NCI-H526 treated with DMSO at 0.1 percent for 48 hours (cell line): ENCODE results near the gene SSH2.
"Not testable (repeated sequence)": the region's sequence is repeated elsewhere in the genome, so short reads cannot be mapped to it uniquely, and the experiment has no call there.

Experiments used
- DNase-seq: peaks from one replicate; lab custom pipeline; 2025; lab: John Stamatoyannopoulos, UW

The SSH2 gene

DNA sequence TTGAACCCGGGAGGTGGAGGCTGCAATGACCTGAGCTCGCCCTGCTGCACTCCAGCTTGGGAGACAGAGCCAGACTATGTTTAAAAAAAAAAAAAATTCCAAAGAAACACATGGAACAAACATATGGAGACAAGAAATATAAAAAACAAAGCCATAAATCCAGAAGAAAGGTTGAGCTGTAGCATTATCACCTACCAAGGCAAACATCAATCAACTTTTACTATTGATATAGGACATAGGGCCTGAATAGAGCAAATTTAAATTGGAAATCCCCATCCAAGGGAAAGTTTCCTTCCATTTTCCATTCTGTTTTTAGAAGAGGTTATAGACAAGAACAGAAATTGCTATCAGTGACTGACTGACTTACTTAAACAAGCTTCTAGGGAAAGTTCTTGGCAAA, 56.6 kb downstream of the SSH2 start:
- no peak for DNase-seq

DNA sequence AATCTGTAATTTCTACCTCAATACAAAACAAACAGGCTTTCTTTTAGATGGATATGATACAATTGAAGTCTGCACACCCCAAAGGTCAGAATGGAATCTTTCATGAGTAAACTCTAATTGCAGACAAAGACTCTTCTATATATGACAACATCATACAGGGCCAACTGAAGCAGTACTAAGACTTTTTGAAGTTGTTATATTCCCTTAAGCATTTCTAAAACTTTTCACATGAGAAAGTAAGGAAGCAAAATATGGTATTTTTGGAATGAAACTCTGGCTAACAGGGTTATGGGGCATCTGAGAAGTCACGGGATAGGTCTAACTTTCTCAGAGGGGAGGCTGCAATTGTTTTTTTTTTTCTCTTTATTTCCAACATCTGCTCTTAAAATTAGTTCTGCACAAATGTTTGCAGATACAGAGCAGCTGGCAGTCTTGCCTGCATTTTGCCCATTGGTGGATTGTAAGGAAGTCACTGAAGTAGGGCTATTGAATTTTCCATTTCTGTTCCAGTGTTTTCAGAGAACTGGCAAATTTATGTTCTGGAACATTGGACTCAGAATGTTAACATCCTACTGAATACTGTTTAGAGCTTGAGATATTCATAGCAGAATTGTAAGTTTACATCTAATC, 59.1 kb downstream of the SSH2 start:
- no peak for DNase-seq

DNA sequence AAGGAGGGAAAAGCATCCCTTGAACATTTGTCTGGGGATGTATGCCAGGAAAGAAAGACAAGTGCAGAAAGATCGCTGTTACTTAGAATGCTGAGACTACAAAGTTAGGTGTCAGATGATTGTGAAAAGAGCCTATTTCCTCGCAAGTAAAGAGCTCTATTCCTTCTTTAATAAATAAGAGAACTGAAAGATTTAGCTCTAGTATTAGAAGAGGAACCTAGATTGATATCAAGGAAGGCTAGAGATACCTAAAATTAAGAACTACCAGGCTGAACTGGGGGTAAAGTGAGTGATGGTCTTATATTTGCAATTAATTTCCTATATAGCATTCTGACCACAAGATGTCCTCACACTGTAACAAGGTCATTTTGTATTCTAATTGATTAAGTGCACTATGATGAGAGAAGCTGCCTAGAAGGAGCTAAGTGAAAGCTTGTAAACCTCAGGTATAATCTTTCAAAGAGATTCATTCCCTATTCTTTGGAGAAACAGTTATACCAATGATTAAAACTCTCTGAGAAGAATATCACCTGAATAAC, 62.3 kb downstream of the SSH2 start:
- peak; percentile 33 for DNase-seq

DNA sequence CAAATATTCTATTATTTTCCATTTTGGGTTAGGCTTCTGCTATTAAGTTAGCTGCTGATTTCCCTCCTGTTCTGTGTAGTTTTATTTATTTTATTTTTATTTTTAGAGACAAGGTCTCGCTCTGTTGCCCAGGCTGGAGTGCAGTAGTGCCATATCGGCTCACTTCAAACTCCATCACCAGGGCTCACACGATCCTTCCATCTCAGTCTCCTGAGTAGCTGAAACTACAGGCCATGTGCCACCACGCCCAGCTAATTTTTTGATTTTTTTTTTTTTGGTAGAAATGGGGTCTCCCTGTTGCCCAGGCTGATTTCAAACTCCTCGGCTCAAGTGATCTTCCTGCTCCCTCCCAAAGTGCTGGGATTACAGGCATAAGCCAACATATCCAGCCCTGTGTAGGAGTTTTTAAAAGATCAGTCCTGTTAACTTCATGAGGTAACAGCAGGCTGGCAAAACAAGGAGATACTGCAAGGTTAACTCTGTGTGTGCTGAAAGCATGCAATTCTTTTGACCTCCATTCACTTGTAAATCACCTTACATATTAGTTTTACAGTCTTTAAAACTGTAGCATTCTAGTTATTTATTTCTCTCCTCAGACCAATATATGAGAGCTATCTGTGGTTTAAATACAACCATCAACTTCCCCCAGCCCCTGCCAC, 63.2 kb downstream of the SSH2 start:
- DNase-seq: no peak

DNA sequence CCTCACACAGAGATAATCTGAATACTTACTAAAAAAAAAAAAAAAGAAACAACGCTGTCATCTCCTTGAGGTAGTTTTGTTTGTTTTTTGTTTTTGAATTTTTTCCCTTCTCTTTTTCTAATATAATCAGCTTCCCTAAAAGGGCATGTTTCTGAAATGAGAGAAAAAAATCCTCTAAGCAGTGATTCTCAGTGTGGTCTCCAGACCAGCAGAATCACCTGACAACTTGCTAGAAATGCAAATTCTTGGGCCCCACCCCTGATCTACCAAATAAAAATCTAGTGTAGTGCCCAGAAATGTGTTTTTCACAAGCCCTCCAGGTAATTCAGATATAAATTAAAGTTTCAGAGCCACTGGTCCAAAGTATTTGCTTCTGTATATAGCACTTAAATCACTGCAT, 65.4 kb downstream of the SSH2 start:
- DNase-seq: no peak

DNA sequence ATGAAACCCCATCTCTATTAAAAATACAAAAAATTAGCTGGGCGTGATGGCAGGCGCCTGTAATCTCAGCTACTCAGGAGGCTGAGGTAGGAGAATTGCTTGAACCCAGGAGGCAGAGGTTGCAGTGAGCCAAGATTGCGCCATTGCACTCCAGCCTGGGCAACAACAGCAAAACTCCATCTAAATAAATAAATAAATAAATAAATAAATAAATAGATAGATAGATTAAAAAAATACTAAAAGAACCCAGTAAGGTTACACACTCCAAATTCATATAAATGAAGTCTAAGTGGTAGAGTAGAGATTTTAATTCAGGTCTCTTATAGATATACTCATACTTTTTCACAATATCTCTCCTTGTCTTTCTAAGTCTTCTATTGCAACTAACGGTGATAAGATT, 65.9 kb downstream of the SSH2 start:
- not testable (repeated sequence) for DNase-seq

DNA sequence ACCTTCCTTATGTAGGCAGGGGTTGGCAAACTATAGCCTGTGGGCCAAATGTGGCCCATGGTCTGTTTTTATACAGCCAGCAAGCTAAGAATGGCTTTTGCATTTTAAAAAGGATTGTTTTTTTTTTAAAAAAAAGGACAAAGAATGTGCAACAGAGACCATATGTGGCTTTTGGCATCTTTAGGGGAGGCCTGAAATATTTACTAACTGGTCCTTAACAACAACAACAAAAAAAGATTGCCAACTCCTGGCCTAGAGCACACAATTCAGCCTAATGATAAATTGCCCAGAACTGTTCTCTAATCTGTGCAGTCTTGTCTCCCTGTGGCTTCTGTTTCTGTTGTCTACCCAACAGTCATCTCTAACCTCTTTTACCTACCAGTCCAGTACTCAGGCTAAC, 67.1 kb downstream of the SSH2 start:
- DNase-seq: no peak

DNA sequence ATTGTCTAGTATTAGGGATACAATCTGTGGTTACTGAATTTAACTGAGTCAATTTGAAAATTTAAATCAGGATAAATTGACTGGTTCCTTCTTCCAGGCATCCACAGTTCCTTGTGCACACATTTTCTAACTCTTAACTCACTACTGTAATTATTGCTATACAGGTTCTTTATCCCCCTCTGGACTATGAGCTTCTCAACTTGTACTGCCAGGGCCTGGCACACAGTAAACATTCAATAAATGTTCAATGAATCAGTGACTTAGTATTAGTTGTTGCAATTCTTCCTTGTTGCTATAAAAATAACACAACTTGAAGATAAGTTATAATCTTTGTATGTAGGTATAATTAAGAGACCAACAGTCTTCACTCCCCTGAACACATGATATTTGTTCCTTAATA, 67.9 kb downstream of the SSH2 start:
- no peak for DNase-seq

DNA sequence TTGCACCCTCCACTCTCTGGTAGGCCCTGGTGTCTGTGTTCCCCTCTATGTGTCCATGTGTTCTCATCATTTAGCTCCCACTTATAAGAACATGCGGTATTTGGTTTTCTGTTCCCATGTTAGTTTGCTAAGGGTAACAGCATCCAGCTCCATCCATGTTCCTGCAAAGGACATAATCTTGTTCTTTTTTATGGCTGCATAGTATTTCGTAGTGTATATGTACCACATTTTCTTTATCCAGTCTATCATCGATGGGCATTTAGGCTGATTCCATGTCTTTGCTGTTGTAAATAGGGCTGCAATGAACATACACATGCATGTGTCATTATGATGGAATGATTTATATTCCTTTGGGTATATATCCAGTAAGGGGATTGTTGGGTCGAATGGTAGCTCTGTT, 70.6 kb downstream of the SSH2 start:
- not testable (repeated sequence) for DNase-seq

DNA sequence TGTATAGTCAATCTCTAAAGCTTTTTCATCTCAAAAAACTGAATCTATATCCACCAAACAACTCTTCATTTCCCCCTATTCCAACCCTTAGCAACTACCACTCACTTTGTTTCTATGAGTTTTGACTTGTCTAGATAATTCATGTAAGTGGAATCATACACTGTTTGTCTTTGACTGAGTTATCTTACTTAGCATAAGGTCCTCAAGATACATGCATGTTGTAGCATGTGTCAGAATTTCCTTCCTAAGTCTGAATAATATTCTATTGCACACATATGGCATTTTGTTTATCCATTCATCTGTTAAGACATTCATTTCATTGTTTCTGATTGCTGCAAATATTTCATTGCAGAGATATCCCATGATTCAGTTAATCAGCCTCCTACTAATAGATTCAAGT, 72.2 kb downstream of the SSH2 start:
- no peak for DNase-seq

DNA sequence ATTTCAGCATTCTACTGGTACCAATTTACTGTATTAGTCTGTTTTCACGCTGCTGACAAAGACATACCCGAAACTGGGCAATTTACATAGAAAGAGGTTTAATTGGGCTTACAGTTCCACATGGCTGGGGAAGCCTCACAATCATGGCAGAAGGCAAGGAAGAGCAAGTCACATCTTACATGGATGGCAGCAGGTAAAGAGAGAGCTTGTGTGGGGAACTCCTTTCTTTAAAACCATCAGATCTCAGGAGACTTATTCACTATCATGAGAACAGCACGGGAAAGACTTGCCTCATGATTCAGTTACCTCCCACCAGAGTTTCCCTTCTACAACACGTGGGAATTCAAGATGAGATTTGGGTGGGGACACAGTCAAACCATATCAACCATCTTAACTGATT, 72.9 kb downstream of the SSH2 start:
- not testable (repeated sequence) for DNase-seq

DNA sequence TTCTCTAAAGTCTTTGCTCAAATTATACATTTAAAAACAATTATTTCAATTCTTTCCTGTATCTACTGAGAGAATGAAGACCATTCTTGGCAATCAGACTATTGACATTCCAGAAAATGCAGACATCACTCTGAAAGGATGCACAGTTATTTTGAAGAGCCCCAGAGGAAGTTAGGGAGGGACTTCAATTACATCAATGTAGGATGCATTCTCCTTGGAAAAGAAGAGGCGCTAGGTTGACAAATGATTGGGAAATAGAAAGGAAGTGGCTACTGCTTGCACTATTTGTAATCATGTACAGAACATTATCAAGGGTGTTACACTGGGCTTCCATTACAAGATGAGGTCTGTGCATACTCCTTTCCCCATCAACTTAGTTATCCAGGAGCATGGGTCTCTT, 74.3 kb downstream of the SSH2 start:
- DNase-seq: no peak

DNA sequence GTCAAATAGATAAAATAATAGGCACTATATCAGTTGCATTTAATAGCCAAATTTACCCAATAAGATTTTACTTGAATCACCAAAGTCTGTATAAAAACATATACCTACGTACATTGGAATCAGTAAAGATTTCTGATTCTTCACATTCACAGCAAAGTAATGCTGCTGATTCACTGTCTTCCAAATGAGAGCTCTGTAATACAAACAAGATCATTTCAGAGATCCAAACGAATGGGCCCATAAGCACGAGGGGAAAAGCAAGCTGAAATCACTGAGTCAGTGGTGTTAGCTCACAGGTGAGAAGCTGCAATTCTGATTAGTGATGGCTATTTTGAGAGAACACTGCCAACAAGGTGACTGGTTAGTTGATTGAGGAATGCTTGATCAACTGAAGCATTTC, 81.3 kb downstream of the SSH2 start:
- no peak for DNase-seq

DNA sequence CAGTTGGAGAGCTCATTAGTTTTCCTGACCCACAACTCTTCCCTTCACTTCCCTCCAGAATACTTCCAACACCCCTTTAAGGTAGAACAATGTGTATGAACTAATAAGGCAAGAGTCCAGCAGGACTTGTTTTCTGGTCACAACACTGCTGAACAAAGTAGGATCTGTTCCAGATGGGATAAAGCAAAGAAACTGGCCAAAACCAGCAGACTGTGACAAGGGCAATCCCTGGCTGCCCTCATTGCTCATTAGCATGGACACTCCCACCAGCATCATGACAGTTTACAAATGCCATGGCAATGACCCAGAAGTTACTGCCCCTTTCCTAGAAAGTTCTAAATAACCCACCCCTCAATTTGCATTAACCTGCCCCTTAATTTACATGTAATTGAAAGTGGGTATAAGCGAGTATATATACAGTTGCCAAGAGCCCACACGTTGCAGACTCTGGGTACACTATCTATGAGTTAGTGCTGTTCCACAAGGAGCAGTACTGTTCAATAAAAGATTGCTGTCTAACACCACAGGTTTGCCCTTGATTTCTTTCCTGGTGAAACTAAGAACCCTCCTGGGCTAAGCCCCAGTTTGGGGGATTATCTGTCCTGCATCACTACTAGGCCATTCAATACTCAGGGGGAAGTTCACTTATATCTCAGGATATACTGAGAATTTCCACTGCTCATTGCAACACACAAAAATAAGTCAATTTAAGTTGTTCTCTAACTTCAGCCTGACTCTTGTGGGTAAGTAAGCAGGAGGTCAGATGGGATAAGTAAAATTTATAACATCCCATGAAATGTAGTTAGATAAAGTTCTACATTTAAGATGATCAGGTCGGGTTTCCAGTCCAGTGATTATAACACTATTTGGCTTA, 82.3 kb downstream of the SSH2 start:
- no peak for DNase-seq

DNA sequence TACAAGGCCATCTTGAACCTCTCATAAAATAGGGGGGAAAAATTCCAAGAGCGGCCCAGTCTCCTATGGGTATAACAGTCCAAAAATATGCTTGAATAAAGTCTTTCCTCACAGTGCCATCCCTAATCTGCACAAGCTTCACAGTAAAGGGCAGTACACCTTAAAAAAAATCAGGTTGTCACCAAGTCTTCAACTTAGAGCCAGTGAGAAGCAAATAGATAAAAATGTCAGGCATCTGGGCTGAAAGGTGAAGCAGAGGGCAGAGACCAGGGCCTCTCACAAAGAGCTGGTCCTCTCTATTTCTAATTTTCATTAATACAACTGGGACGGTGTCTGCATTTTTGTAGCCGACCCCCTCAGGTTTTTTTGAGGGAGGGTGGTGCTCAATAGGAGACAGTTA, 82.9 kb downstream of the SSH2 start:
- DNase-seq: no peak

DNA sequence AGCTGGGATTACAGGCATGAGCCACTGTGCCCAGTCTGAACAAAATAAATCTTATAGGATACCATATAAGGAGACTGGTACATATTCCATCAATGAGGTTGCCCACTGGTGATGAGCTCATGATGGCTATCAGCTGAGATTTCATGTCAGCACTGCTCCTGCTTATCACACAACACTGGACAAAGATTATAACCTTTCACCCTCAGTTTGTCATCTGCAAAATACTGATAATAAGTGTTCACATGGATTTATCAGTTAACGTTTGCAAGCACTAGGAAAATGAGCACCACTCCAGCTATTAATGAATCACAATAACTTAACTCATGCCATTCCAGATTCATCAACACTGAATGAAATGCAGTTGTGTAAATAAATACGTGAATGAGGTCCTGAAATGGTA, 83.7 kb downstream of the SSH2 start:
- DNase-seq: no peak

DNA sequence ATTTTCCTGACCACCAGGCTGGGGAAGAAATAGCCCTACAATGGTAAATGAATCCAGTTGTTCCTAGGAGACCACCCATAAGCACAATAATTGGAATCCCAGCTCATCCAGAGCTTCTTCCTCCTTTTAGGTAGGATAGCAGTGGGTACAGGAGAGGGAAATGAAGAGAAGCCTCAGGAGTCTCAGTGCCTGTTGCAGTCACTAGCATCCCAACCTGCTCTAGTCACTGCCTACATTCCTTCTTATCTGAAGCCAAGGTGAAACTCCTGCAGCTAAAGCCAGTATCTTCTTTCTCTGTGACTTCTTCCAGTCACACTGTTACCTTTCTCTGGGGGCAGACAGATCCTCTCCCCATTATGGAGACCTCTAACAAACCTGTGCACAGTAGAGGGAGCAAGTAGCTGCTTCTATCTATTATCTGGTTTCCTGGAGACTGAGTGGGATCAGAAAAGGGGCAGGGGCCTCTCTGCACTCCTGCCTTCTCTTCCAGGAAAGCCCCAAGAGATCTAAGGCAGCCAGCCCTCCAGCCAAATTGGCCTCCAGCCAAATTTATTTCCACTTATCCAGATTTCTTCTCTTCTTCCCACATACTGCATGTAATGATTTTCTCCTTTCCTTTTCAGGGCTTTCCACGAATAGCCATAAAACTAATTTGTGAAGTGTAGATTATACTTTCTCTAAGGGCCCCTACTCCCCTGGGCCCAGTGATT, 85.5 kb downstream of the SSH2 start:
- DNase-seq: no peak

DNA sequence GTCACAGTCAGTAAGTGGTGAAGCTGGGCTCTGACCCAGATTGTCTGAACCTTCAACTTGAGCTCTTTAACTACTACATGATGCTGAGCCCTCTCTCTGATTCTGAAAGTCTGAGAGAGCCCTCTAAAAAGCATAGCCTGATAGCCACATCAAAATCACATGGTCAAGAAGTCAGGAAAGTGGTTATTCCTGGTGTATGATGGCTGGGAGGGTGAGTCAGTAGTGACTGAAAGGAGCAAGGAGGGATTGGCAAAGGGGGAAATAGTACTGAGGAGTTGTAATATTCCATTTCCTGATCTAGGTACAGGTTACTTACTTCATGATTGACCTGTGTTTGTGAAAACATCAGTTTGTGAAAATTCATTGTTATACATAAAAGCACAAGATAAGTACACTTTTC, 89.1 kb downstream of the SSH2 start:
- DNase-seq: no peak

DNA sequence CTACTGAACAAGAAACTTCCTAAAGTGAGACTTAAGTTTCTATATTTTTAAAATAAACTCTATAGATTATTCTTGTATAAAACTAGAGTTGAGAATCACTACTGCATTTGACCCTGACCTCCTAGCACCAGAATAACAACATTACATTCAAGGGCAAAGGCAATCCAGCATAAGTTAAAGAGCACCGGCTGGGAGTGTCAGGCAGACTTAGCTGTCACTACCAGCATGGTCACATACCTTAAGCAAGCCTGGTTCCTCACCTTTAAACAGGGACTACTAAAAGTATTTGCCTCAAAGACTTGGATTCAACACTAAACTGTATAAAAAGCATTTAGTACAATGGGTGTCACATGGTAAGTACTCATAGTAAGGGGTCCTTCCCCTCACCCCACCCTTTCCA, 90.4 kb downstream of the SSH2 start:
- no peak for DNase-seq

DNA sequence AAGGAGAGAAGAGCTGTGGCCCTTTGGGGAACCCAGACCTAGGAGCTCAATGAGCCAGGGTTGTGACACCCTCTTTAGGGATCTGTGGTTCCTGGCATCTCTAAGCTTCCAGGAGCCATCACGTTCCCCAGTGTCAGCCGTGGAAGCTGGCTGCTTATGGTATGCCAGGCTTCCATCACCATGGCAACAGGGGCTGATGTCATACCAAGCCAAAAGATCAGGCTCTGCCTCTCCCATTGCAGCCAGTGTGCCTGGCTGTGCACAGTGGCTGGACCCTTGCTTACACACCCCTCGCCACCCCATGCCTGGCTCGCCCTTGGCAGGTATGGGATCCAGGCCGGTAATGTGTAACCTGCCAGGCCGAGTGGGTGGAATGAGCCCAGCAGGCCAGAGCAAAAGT, 91.1 kb downstream of the SSH2 start:
- no peak for DNase-seq

DNA sequence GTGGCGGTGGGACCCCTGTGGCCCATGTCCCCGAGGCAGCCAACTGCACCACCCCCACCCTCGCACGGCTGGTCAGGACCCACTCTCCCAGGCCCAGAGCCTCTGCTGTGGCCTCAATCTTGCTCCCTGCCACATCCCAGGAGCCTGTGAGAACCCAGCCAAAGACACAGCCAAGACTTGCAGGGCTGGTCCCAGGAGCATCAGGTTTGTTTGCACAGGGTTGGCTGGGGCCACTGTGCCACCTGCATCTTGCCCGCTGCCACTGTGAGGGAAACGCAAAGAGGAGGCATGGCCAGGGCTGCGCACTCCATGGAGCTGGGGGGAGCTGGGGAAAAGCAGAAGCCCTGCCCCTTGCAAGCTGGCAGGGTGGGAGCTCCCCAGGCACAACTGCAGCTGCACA, 92.5 kb downstream of the SSH2 start:
- no peak for DNase-seq

DNA sequence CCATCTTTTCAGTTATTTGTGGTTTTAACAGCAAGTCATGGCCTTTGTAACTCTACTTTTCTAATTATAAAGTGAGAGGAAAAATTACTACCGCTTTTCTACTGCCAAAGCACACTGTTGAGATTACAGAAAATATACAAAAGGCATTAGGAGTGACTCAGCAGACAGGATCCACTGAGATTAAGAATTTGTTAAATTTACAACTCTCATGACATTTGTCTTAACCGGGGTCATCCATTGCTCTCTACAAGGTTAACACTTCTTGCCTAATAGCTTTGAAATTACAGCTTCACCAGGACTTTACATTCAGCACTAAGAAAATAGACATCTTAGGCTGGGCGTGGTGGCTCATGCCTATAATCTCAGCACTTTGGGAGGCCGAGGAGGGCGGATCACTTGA, 93.4 kb downstream of the SSH2 start:
- no peak for DNase-seq
